Endothelial cell of hepatic sinusoid (primary cell): ENCODE measurements around the gene PRKAG2.

Experiments used
- in situ Hi-C: cut with HindIII; loops from 2 replicates; pipeline ENCODE4 v1.10.0; 2017; ENCODE audit warnings: low sequenced_read_pairs

The PRKAG2 gene

DNA sequence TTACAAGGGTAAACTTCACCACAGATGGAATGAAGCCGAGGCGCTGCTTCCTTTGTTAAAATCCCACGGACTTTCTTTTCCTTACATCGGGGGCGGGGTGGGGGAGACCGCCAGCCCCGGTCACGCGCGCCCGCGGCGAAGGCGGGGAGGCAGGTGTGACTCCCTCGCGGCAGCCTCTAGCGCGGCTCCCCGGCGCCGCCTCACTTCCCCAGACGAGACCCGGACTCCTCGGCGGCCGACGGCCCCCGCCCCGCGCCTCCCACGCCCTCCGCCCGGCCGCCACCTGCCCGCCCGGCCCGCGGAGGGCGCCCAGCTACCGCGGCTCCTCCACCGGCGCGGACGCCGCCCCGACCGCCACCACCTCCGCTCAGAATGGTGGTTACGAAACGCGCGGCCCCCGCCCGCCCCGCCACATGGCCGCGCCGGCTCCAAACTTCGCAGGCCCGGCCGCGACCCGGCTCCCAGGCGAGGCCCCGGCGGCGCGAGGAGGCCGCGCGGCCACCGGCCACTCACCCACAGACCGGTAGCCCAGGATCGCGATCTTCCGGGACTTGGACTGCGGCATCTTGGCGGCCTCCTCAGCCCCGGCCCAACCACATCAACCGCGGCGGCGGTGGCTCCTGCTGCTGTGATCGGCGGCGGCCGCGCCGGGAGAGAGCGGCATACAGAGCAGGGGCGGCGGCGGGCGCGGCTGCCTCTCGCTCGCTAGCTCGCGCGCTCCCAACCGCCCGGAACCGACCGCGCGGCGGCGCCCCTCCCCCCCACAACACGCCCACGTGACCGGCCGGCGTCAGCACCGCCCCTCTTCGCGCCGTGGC is 357.8 kb downstream of the PRKAG2 start:
- in situ Hi-C loops: loop anchor here (5.0 kb wide), 1 partner anchor 103 kb away; no protein-coding TSS in a partner anchor

DNA sequence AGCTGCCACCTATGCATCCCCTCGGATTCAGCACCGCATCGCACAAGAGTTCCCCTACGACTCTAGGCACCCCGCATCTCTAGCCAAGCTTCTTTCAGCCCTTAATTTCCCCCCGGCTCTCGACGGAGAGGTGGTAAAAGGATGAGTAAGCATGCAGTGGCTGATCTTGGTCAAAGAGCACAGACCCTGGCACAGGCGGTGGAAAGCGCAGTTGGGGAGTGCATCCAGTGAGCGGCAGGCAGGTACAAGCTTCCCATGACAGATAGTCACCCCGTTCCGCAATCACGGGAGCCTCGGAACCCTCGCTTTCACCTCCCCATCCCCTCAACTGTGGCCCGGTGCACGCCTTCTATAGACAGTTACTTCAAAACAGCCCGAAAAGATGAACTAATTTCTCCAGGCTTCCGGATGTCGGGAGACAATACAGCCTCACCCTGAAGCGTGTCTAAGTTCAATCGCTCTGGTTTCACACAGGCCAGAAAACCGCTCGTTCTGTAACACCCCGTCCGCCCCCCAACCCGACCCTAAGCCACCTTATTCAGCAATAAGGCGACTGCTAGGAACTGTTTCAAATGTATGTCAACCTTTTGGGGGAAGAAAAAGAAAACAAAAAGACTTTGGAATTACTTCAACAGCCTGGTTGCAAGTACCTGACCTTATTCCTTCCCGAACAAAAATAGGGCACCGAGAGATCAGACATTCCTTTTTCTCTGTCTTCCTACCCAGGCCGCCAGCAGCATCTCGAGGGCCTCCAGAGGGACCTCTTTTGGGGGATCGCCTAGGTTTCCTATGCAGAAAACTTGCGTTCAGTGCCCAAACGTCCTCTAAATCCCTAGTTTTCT is 358.6 kb downstream of the PRKAG2 start:
- in situ Hi-C loops: loop anchor here (5.0 kb wide), 1 partner anchor 104 kb away; no protein-coding TSS in a partner anchor

DNA sequence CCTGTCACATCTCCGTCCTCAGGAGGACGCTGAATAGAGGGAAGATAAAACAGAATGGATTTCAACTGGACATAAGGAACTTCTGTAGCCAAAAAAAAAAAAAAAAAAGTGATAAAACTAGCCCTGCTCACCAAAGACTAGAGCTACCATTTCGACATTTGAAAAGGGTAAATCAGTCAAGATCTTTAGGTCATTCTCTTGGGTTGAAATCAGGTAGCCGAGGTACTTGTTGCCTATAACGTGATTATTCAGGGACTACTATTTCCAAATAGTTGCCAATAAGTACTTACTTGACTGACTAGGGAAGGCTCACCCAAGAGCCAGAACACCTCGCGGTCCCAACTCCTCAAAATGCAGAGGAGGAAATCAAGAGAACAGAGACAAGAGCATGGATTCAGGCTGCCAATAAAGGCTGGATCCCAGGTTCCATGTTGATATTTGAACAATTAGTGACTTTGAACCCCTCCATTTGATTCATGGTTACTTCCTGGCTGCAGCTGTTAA is 359.3 kb downstream of the PRKAG2 start:
- in situ Hi-C loops: loop anchor here (5.0 kb wide), 1 partner anchor 105 kb away; no protein-coding TSS in a partner anchor

DNA sequence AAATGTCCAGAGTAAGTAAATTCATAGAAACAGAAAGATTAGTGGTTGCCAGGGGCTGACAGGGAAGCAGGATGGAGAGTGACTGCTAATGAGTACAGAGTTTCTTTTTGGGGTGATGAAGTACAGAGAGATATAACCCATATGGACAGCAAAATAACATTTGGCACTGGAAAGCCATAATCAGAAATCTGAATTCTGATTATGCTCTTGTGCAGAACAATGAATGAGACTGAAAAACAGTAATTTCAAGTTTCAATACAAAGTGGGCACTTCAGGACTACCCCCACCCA is 361.7 kb downstream of the PRKAG2 start:
- in situ Hi-C loops: loop anchor here (5.0 kb wide), 1 partner anchor 107 kb away; no protein-coding TSS in a partner anchor

DNA sequence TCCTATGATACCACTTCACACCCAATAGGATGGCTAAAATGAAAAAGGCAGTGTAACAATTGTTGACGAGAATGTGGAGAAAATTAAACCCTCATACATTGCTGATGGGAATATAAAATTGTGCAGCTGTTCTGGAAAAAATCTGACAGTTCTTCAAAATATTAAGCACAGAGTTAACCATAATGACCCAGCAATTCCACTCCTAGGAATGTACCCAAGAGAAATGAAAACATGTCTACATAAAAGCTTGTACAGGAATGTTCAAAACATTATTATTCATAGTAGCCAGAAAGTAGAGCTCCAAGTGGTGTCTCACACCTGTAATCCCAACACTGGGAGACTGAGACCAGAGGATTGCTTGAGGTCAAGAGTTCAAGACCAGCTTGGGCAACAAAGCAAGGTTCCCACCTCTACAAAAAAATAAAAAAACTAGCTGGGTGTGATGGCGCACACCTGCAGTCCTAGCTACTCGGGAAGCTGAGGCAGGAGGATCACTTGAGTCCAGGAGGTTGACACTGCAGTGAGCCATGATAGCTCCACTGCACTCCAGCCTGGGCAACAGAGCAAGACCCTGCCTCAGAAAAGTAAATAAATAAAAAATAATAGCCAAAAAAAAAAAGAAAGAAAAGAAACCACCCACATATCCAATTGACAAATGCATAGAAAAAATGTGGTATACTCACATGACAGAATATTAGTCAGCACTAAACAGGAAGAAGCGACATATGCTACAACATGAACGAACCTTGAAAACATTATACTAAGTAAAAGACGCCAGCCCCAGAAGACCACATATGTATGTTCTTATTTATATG is 362.2 kb downstream of the PRKAG2 start:
- in situ Hi-C loops: loop anchor here (5.0 kb wide), 1 partner anchor 108 kb away; no protein-coding TSS in a partner anchor

DNA sequence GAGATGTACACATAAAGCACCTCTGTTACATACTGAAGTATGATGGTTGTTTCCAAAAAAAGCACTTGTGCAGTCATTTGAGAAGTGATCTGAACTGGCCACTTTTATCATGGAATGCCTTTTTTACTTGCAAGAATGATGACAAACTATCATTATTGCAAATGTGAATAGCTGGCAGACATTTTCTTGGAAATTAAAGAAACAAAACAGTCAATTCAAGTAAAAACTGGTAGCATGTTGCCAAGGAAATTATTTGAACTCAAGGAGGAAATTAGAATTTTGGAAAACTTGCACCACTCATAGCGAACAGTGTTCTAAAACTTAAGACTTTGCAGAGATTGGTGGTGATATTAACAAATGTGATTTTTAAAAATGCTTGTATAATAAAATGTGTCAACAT is 363.8 kb downstream of the PRKAG2 start:
- in situ Hi-C loops: no loop called here

DNA sequence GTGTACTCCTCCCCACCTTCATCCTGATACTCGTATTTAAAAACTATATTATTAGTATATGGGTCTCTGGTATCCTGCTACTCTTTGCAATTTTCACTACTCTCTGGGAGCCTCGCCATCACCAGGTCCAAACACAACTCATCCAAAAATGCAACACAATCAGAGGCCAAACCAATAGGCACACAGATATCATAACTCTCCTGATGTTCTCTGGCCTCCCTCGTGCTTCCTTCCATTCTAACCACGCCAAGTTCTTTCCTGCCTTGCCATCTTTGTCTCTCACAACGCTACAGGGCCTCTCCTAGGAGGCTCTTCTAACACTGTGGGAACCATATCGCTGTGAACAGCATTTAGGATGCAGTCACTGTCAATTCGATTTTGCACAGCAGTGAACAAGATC is 364.6 kb downstream of the PRKAG2 start:
- in situ Hi-C loops: no loop called here

DNA sequence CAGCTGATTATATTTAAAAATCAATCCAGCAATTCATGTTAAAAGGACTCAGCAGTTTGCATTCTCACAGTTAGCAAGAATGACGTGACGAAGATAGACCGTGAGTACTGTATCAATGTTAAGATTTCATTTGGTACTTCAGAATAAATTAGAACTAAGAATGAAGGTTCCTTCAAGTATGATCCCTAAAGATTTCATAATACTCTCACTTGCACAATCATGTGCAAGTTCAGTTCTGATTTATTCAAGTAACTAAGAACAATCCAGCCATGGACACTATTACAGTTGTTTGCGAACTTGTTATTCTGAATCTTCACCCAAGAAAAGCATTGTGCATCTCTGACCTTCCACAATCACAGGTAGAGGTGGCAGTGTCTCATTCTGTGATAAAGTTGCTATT is 365.0 kb downstream of the PRKAG2 start:
- in situ Hi-C loops: no loop called here

DNA sequence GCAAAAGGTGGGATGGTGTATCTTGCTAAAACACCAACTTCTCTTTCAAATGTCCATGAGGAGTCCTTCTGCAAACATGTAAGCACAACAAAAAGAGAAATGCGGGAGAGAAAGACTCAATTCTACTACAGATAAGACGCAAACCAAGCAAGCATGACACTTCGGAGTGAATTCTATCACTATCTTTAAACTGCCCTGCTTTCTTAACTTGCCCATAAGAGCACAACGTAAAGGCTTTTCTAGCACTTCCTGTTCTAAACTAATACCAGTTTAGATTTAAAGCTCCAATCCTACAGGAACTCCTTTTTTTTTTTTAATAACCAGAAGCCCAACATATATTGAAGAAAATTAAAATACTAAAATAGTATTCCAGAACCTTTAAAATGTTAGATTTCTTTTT is 365.6 kb downstream of the PRKAG2 start:
- in situ Hi-C loops: no loop called here

DNA sequence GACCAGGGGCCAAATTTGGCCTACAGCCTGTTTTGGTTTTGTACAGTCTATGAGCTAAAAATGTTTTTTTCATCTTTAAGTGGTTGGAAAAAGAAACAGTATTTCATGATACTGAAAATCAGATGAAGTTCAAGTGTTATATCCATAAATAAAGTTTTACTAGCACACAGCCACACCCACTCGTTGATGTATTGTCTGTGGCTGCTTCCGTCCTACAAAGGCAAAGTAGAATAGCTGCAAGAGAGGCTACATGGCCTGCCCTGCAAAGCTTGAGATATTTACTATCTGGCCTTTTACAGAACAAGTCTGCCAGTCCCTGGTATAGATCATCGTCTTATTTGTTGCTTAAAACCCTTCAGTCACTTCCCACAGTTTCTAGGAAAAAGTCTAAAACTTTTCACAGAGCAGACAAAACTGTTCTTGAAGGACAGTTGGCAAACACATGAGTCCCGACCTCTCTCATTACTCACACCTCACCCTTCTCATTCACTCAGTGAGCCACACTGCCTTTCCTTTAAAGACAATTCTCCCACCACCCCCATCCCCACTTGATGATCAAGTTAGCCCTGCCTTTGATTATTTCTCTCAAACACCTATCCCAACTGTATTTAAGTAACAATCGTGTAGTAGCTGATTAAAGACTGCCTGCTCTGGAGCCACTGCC is 367.1 kb downstream of the PRKAG2 start:
- in situ Hi-C loops: no loop called here

DNA sequence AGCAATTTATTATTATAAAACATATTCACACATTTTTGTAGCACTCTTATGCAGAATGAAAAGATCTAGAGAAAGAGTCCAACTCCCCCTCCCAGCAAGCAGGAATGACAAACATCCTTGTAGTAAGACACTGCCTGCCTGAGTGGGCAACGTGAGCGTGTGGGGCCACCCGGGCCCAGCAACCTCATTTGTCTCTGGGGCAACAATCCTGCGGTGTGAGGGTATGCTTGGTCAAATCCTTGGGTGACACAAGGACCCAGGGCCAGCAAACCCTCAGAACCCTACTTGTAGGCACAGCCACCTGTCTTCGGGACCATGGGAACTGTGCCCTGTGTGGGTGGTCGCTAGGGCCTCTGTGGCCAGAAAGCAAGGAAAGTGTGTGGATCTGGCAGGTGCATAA is 367.9 kb downstream of the PRKAG2 start:
- in situ Hi-C loops: no loop called here

DNA sequence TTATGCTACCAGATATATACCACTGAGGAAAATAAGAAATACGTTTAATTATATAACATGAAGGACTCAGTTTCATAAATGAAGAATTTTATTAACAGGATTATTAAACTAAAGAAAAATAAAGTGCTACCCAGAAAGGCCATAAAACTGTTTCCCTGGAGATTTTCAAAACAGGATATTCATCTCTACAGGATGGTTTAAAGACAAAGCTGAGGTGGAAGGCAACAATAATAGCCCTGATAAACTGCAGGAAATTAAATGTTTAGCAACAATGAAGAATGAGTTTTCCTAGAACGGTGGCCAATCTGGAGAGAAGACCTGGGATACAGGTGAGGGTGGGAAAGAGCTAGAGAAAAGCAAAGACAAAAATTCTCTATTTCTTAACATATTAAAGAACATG is 369.1 kb downstream of the PRKAG2 start:
- in situ Hi-C loops: no loop called here

DNA sequence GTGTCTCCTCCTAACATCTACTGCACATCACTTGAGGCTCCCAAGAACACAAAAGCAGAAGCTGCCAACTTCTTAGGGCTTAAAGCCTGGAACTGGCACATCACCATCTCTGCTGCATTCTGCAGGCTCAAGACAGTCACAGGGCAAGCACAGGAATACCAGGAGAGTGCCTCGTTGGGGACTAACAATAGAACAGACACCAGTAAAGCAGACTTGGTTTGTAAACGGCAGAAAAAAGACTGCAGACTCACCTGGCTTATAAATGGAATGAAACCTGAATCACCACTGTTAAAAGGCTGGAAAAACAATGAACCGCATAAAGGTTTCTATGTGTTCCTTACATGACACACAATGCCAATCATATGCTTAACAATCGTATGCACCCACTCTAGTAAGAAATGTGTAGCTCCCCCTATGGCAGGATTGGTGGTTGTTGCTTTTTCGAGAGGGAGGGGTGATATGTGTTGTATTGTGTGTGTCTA is 370.0 kb downstream of the PRKAG2 start:
- in situ Hi-C loops: no loop called here
